Measurements from ENCODE around the gene UBL7.

The UBL7 gene

GRCh38 chr15:74406992-74407705, 53.8 kb downstream of the UBL7 start:
- Histone ChIP-seq H3K4me1 (no peaks in the 10 kb centered on the region), H3K9me3 (no peaks in the 10 kb centered on the region), H3K4me3 (no peak overlapping the region), H3K27ac (no peak overlapping the region), H3K27me3 (peaks cover 0 to 32% of the 10 kb centered on the region in 2 donors), H3K36me3 (no peaks in the 10 kb centered on the region)
- no peak for TF ChIP-seq CTCF (IDR thresholded peaks at IDR 0.05)
- no peak for DNase-seq
- intact Hi-C loops (cut with DNase I; ENCODE audit: low total_unique reads) = no loop called here

GRCh38 chr15:74406517-74406916, 54.4 kb downstream of the UBL7 start:
- Histone ChIP-seq H3K27me3 (peaks cover 0 to 32% of the 10 kb centered on the region in 2 donors), H3K36me3 (no peaks in the 10 kb centered on the region), H3K9me3 (no peaks in the 10 kb centered on the region), H3K27ac (no peak overlapping the region), H3K4me1 (no peaks in the 10 kb centered on the region), H3K4me3 (no peak overlapping the region)
- DNase-seq = no peak
- TF ChIP-seq CTCF (IDR thresholded peaks at IDR 0.05) = no peak
- intact Hi-C loops (cut with DNase I; ENCODE audit: low total_unique reads) = no loop called here

GRCh38 chr15:74405823-74406222, 55.1 kb downstream of the UBL7 start:
- intact Hi-C loops (cut with DNase I; ENCODE audit: low total_unique reads) = no loop called here
- no peak for TF ChIP-seq CTCF (IDR thresholded peaks at IDR 0.05)
- no peak overlapping the region for H3K4me3 ChIP-seq
- H3K36me3 ChIP-seq = no peaks in the 10 kb centered on the region
- no peak for DNase-seq
- no peaks in the 10 kb centered on the region for H3K9me3 ChIP-seq
- H3K4me1 ChIP-seq = no peaks in the 10 kb centered on the region
- H3K27me3 ChIP-seq = peaks cover 0 to 37% of the 10 kb centered on the region in 2 donors
- H3K27ac ChIP-seq = no peak overlapping the region

GRCh38 chr15:74403991-74404563, 56.9 kb downstream of the UBL7 start:
- Histone ChIP-seq H3K27me3 (peaks cover 0 to 41% of the 10 kb centered on the region in 2 donors), H3K4me3 (no peak overlapping the region), H3K4me1 (no peaks in the 10 kb centered on the region), H3K36me3 (no peaks in the 10 kb centered on the region), H3K9me3 (no peaks in the 10 kb centered on the region), H3K27ac (no peak overlapping the region)
- no peak for TF ChIP-seq CTCF (IDR thresholded peaks at IDR 0.05)
- intact Hi-C loops (cut with DNase I; ENCODE audit: low total_unique reads) = no loop called here
- DNase-seq = no peak

- Histone ChIP-seq H3K27ac (no peak overlapping the region), H3K4me3 (no peak overlapping the region), H3K9me3 (no peaks in the 10 kb centered on the region), H3K36me3 (no peaks in the 10 kb centered on the region), H3K27me3 (peaks cover 0 to 39% of the 10 kb centered on the region in 2 donors), H3K4me1 (no peaks in the 10 kb centered on the region)
- TF ChIP-seq CTCF (IDR thresholded peaks at IDR 0.05) = no peak
- DNase-seq = no peak
- intact Hi-C loops (cut with DNase I; ENCODE audit: low total_unique reads) = no loop called here
These were observed 57.4 kb downstream of the UBL7 start for GRCh38 chr15:74403588-74403919.

Data from tibial artery (tissue), 4 donors.